HepG2 (cell line): ENCODE measurements around the gene IGDCC3. TPM values are rescaled to one million over a fixed set of nuclear protein-coding genes. Genes with fewer than 3 reads are reported as not detected.

Source experiments
- BRD4 ChIP-seq: sonication (generic); formaldehyde crosslinking; IDR thresholded peaks from 2 replicates; pipeline ENCODE4 v1.4.0; 2020; ENCODE audit warnings: missing genetic modification reagents
- CENPX ChIP-seq: sonication (generic); formaldehyde crosslinking; IDR thresholded peaks from 2 replicates; pipeline ENCODE4 v1.9.0; 2021; ENCODE audit warnings: mild to moderate bottlenecking, missing genetic modification reagents, moderate library complexity
- DPF2 ChIP-seq: sonication (generic); formaldehyde crosslinking; IDR thresholded peaks from 2 replicates; pipeline ENCODE4 v1.4.0; 2020; ENCODE audit warnings: mild to moderate bottlenecking, low read depth, missing genetic modification reagents, borderline replicate concordance
- HOXA3 ChIP-seq: sonication (generic); formaldehyde crosslinking; IDR thresholded peaks from 2 replicates; pipeline ENCODE4 v1.5.0; 2020; ENCODE audit warnings: missing genetic modification reagents
- KDM2A ChIP-seq: sonication (generic); formaldehyde crosslinking; IDR thresholded peaks from 2 replicates; pipeline ENCODE4 v1.4.0; 2020; ENCODE audit warnings: low read depth, missing genetic modification reagents, borderline replicate concordance
- KLF6 ChIP-seq: IDR thresholded peaks from 2 replicates; pipeline ENCODE4 v1.8.0; 2016; ENCODE audit warnings: missing biosample characterization, missing genetic modification reagents
- NFE2L1 ChIP-seq: sonication (generic); formaldehyde crosslinking; IDR thresholded peaks from 2 replicates; pipeline ENCODE4 v1.4.0; 2020; ENCODE audit warnings: missing genetic modification reagents, mild to moderate bottlenecking, borderline replicate concordance
- NFRKB ChIP-seq: fragments of 450-650 bp; IDR thresholded peaks from 2 replicates; pipeline ENCODE4 v1.6.1; 2017
- RAD21 ChIP-seq: fragments of 450-650 bp; formaldehyde crosslinking; IDR thresholded peaks from 2 replicates; pipeline ENCODE4 v1.5.0; 2020; ENCODE audit warnings: mild to moderate bottlenecking
- RBAK ChIP-seq: sonication (generic); formaldehyde crosslinking; IDR thresholded peaks from 2 replicates; pipeline ENCODE4 v1.5.1; 2020; ENCODE audit warnings: mild to moderate bottlenecking, missing genetic modification reagents
- RORA ChIP-seq: sonication (generic); formaldehyde crosslinking; IDR thresholded peaks from 2 replicates; pipeline ENCODE4 v1.5.0; 2020; ENCODE audit warnings: mild to moderate bottlenecking, missing genetic modification reagents, moderate library complexity
- TBL1XR1 ChIP-seq: fragments of 150-350 bp; IDR thresholded peaks from 2 replicates; pipeline ENCODE4 v1.6.1; 2014; ENCODE audit warnings: borderline replicate concordance, low read length; ENCODE audit not compliant: partially characterized antibody
- U2AF1 ChIP-seq: fragments of 200-400 bp; formaldehyde crosslinking; optimal IDR thresholded peaks from 2 replicates; pipeline ENCODE3; 2017; ENCODE audit warnings: mild to moderate bottlenecking, low read depth, low read length
- ZNF3 ChIP-seq: IDR thresholded peaks from 2 replicates; pipeline ENCODE4 v1.7.0; 2017; ENCODE audit warnings: inconsistent platforms
- ZNF34 ChIP-seq: sonication (generic); formaldehyde crosslinking; IDR thresholded peaks from 2 replicates; pipeline ENCODE4 v1.4.0; 2020; ENCODE audit warnings: mild to moderate bottlenecking, missing genetic modification reagents, borderline replicate concordance
- polyA plus RNA-seq, 8 experiments: library from polyadenylated mRNA; depleted of rRNA in 3 of 8; stranded (reverse) in 7 of 8; unstranded in 1 of 8; fragments of >200 nt; fragmentation: Illumina TruSeq in 4 of 8; extraction: Trizol in 4 of 8; gene quantifications; 2 replicates each; pipeline versions ENCODE4 v1.2.1 to v1.2.3, GENCODE V29; 2011 to 2016; ENCODE audit warnings: low read depth in 4 of 8, missing spikeins in 1 of 8, mixed read lengths in 1 of 8; ENCODE audit not compliant: insufficient read depth in 1 of 8
- total RNA-seq, 5 experiments: library from RNA; depleted of rRNA; stranded (reverse); fragments of >200 nt; fragmentation: Illumina TruSeq; extraction: Trizol; gene quantifications; 2 replicates each; pipeline ENCODE4 v1.2.3, GENCODE V29; 2016; ENCODE audit warnings: low read depth in 1 of 5
- TF ChIP-seq, protein P1 (sequence below): sonication (generic); formaldehyde crosslinking; IDR thresholded peaks from 2 replicates; pipeline ENCODE4 v1.4.0; 2020; ENCODE audit warnings: missing genetic modification reagents
- TF ChIP-seq, protein P2 (sequence below): sonication (generic); formaldehyde crosslinking; IDR thresholded peaks from 2 replicates; pipeline ENCODE4 v1.4.0; 2020; ENCODE audit warnings: missing genetic modification reagents
- TF ChIP-seq, protein P3 (sequence below): sonication (generic); formaldehyde crosslinking; IDR thresholded peaks from 2 replicates; pipeline ENCODE4 v1.4.0; 2020; ENCODE audit warnings: mild to moderate bottlenecking, missing genetic modification reagents
- TF ChIP-seq, protein P4 (sequence below): IDR thresholded peaks from 2 replicates; pipeline ENCODE4 v1.6.1; 2012; ENCODE audit warnings: low read depth, low read length, improper control_type of control experiment
- TF ChIP-seq, protein P5 (sequence below): sonication (generic); formaldehyde crosslinking; IDR thresholded peaks from 2 replicates; pipeline ENCODE4 v1.4.0; 2020; ENCODE audit warnings: mild to moderate bottlenecking, missing genetic modification reagents
- TF ChIP-seq, protein P6 (sequence below): sonication (generic); formaldehyde crosslinking; IDR thresholded peaks from 2 replicates; pipeline ENCODE4 v1.5.0; 2020; ENCODE audit warnings: missing genetic modification reagents

The IGDCC3 gene
- total and polyA plus RNA-seq, 2 of the 13 experiments (the other 11 are each of a cell fraction or from before 2014, with no cell fraction given) = 30.1 to 51.8 TPM

DNA sequence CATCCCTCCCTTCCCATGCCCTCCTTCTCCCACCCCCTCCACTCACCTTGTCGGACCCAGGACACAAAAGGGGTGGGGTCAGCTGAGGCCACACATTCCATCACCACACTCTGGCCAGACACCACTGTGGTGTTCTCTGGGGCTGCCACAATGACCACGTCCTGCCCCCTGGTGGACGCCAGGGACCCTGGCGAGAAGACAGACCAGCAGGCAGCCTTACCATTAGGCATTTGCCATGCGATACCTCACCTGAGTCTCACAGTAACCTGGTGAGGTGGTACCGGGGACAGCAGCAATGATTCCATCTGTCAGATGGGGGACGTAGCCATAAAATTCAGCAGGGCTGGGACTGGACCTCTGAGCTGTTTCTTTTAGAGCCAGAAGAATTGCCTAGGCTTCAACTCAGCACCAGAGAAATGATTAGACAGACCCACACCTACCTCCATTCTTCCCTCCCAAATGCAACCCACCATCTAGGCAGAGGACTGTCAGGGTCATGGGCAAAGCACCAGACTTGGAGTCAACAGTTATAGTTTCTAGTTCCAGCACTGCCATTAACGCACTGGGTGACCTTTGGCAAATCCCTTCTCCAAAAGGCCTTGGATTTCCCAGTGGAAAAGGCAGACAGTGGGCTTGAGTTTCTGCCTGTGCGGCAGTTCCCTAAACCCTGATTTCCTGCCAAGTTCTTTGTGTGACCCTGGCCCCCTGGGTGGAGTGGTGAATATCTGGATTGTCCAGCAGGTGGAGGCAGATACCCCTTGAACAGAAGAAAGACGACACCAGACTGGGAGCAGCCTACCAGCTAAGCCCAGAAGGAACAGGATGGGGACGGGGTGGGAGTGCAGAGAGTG lies 23.2 kb upstream of the IGDCC3 start (continued):
- TF ChIP-seq, protein P1, sequence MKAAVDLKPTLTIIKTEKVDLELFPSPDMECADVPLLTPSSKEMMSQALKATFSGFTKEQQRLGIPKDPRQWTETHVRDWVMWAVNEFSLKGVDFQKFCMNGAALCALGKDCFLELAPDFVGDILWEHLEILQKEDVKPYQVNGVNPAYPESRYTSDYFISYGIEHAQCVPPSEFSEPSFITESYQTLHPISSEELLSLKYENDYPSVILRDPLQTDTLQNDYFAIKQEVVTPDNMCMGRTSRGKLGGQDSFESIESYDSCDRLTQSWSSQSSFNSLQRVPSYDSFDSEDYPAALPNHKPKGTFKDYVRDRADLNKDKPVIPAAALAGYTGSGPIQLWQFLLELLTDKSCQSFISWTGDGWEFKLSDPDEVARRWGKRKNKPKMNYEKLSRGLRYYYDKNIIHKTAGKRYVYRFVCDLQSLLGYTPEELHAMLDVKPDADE (CRISPR knock-in tag) = no peak
- TF ChIP-seq ZNF34 (CRISPR knock-in tag) (no peak), CENPX (CRISPR knock-in tag) (no peak), RBAK (no peak), BRD4 (CRISPR knock-in tag) (no peak), NFE2L1 (CRISPR knock-in tag) (no peak), RAD21 (CRISPR knock-in tag) (peak; percentile 70), U2AF1 (no peak), ZNF3 (CRISPR knock-in tag) (no peak), KDM2A (CRISPR knock-in tag) (peak; percentile 14; the same call in 1 of the 2 replicates), DPF2 (no peak), TBL1XR1 (no peak), HOXA3 (CRISPR knock-in tag) (peak; percentile 30; the same call in 1 of the 2 replicates), RORA (no peak), KLF6 (CRISPR knock-in tag) (no peak), NFRKB (no peak)
- TF ChIP-seq, protein P2, sequence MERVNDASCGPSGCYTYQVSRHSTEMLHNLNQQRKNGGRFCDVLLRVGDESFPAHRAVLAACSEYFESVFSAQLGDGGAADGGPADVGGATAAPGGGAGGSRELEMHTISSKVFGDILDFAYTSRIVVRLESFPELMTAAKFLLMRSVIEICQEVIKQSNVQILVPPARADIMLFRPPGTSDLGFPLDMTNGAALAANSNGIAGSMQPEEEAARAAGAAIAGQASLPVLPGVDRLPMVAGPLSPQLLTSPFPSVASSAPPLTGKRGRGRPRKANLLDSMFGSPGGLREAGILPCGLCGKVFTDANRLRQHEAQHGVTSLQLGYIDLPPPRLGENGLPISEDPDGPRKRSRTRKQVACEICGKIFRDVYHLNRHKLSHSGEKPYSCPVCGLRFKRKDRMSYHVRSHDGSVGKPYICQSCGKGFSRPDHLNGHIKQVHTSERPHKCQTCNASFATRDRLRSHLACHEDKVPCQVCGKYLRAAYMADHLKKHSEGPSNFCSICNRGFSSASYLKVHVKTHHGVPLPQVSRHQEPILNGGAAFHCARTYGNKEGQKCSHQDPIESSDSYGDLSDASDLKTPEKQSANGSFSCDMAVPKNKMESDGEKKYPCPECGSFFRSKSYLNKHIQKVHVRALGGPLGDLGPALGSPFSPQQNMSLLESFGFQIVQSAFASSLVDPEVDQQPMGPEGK = peak; percentile 50
- TF ChIP-seq, protein P3, sequence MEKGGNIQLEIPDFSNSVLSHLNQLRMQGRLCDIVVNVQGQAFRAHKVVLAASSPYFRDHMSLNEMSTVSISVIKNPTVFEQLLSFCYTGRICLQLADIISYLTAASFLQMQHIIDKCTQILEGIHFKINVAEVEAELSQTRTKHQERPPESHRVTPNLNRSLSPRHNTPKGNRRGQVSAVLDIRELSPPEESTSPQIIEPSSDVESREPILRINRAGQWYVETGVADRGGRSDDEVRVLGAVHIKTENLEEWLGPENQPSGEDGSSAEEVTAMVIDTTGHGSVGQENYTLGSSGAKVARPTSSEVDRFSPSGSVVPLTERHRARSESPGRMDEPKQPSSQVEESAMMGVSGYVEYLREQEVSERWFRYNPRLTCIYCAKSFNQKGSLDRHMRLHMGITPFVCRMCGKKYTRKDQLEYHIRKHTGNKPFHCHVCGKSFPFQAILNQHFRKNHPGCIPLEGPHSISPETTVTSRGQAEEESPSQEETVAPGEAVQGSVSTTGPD = peak; percentile 87
- TF ChIP-seq, protein P4, sequence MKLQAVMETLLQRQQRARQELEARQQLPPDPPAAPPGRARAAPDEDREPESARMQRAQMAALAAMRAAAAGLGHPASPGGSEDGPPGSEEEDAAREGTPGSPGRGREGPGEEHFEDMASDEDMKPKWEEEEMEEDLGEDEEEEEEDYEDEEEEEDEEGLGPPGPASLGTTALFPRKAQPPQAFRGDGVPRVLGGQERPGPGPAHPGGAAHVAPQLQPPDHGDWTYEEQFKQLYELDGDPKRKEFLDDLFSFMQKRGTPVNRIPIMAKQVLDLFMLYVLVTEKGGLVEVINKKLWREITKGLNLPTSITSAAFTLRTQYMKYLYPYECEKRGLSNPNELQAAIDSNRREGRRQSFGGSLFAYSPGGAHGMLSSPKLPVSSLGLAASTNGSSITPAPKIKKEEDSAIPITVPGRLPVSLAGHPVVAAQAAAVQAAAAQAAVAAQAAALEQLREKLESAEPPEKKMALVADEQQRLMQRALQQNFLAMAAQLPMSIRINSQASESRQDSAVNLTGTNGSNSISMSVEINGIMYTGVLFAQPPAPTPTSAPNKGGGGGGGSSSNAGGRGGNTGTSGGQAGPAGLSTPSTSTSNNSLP = 0 out of 2 replicates have a peak, but pooled peaks have one; percentile 30
- TF ChIP-seq, protein P5, sequence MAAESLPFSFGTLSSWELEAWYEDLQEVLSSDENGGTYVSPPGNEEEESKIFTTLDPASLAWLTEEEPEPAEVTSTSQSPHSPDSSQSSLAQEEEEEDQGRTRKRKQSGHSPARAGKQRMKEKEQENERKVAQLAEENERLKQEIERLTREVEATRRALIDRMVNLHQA (CRISPR knock-in tag) = no peak
- TF ChIP-seq, protein P6, sequence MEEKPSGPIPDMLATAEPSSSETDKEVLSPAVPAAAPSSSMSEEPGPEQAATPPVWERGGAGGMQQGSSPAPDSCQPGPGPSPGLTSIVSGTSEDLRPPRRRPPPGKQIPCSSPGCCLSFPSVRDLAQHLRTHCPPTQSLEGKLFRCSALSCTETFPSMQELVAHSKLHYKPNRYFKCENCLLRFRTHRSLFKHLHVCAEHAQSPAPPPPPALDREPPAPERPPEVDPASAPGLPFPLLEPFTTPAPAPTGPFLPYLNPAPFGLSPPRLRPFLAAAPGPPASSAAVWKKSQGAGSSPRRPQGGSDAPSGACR (CRISPR knock-in tag) = 0 out of 2 replicates have a peak, but pooled peaks have one; percentile 32
